ENCODE data around the gene DACH1.

DNA sequence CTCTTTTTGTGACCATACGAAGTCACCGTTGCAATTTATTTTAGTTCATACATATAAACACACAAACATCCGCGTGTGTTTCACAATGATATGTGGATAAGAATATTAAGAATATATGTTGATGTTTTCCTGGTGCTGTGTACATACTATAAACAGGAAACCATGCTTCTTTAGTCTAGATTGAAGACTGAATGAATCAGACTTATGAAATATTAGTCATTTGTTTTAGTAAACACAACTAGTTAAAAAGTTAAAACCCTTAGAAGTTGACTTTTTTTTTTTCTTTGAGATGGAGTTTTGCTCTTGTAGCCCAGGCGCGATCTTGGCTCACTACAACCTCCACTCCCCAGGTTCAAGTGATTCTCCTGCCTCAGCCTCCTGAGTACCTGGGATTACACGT, 257.7 kb downstream of the DACH1 start:
- TF ChIP-seq, protein P1, sequence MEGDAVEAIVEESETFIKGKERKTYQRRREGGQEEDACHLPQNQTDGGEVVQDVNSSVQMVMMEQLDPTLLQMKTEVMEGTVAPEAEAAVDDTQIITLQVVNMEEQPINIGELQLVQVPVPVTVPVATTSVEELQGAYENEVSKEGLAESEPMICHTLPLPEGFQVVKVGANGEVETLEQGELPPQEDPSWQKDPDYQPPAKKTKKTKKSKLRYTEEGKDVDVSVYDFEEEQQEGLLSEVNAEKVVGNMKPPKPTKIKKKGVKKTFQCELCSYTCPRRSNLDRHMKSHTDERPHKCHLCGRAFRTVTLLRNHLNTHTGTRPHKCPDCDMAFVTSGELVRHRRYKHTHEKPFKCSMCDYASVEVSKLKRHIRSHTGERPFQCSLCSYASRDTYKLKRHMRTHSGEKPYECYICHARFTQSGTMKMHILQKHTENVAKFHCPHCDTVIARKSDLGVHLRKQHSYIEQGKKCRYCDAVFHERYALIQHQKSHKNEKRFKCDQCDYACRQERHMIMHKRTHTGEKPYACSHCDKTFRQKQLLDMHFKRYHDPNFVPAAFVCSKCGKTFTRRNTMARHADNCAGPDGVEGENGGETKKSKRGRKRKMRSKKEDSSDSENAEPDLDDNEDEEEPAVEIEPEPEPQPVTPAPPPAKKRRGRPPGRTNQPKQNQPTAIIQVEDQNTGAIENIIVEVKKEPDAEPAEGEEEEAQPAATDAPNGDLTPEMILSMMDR (tag by site-specific recombination; IDR thresholded peaks at IDR 0.05): no peak
- TF ChIP-seq ZNF792 (tag by site-specific recombination; IDR thresholded peaks at IDR 0.05) (no peak), ZNF629 (tag by site-specific recombination; IDR thresholded peaks at IDR 0.05) (no peak), BCL11A (tag by site-specific recombination; IDR thresholded peaks at IDR 0.05; ENCODE audit: low read depth) (no peak), TRIM28 (IDR thresholded peaks at IDR 0.05; ENCODE audit: borderline replicate concordance, low read length) (no peak), ZNF146 (tag by site-specific recombination; IDR thresholded peaks at IDR 0.05) (no peak), ZNF670 (tag by site-specific recombination; IDR thresholded peaks at IDR 0.05; ENCODE audit: low read depth) (no peak), MYNN (tag by site-specific recombination; IDR thresholded peaks at IDR 0.05; ENCODE audit: borderline replicate concordance) (no peak), ZNF24 (tag by site-specific recombination; IDR thresholded peaks at IDR 0.05) (no peak)
- TF ChIP-seq, protein P2, sequence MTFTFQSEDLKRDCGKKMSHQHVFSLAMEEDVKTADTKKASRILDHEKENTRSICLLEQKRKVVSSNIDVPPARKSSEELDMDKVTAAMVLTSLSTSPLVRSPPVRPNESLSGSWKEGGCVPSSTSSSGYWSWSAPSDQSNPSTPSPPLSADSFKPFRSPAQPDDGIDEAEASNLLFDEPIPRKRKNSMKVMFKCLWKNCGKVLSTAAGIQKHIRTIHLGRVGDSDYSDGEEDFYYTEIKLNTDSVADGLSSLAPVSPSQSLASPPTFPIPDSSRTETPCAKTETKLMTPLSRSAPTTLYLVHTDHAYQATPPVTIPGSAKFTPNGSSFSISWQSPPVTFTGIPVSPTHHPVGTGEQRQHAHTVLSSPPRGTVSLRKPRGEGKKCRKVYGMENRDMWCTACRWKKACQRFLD (tag by site-specific recombination; IDR thresholded peaks at IDR 0.05): no peak
- TF ChIP-seq, protein P3, sequence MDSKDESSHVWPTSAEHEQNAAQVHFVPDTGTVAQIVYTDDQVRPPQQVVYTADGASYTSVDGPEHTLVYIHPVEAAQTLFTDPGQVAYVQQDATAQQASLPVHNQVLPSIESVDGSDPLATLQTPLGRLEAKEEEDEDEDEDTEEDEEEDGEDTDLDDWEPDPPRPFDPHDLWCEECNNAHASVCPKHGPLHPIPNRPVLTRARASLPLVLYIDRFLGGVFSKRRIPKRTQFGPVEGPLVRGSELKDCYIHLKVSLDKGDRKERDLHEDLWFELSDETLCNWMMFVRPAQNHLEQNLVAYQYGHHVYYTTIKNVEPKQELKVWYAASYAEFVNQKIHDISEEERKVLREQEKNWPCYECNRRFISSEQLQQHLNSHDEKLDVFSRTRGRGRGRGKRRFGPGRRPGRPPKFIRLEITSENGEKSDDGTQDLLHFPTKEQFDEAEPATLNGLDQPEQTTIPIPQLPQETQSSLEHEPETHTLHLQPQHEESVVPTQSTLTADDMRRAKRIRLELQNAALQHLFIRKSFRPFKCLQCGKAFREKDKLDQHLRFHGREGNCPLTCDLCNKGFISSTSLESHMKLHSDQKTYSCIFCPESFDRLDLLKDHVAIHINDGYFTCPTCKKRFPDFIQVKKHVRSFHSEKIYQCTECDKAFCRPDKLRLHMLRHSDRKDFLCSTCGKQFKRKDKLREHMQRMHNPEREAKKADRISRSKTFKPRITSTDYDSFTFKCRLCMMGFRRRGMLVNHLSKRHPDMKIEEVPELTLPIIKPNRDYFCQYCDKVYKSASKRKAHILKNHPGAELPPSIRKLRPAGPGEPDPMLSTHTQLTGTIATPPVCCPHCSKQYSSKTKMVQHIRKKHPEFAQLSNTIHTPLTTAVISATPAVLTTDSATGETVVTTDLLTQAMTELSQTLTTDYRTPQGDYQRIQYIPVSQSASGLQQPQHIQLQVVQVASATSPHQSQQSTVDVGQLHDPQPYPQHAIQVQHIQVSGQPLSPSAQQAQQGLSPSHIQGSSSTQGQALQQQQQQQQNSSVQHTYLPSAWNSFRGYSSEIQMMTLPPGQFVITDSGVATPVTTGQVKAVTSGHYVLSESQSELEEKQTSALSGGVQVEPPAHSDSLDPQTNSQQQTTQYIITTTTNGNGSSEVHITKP (tag by site-specific recombination; IDR thresholded peaks at IDR 0.05): no peak
